Stimulated activated naive CD8-positive, alpha-beta T cell treated with anti-CD3 and anti-CD28 coated beads, Interleukin-15, Interleukin-2, amounts not matched to agents 100 U/mL and 50 U/mL, for 24 hours (primary cell): ENCODE results near the gene NIM1K.
"Not testable (repeated sequence)": the region's sequence is repeated elsewhere in the genome, so short reads cannot be mapped to it uniquely, and the experiment has no call there.

Experiments used
- ATAC-seq: fragments of 150-1000 bp; cut with Tn5 transposase; one replicate; pipeline ENCODE4 v1.10.0; 2021
- DNase-seq: peaks from one replicate; pipeline ENCODE4 v3.0.0; 2021

Gene NIM1K

DNA sequence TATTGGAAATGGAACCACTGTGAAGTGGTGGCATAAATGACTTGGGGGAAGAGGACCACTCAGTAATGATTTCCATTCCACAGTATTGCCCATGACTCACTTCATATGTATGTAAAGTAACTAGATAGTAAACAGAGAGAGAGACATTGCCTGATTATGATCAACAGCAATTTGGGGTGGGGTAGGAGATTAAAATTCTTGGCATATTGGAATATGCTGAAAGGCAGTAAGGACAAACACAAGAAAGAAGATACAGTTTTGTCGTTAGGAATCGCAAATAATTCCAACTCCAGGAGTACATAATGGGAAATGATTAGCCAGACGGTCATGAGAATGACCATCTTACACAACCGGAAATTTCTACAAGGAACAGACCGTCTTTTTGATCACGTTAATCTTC, 122.7 kb downstream of the NIM1K start:
- ATAC-seq (peak; percentile 5), DNase-seq (no peak)

GRCh38 chr5:43315263-43315662, 123.2 kb downstream of the NIM1K start:
- ATAC-seq (peak; percentile 15), DNase-seq (peak; percentile 34)

DNA sequence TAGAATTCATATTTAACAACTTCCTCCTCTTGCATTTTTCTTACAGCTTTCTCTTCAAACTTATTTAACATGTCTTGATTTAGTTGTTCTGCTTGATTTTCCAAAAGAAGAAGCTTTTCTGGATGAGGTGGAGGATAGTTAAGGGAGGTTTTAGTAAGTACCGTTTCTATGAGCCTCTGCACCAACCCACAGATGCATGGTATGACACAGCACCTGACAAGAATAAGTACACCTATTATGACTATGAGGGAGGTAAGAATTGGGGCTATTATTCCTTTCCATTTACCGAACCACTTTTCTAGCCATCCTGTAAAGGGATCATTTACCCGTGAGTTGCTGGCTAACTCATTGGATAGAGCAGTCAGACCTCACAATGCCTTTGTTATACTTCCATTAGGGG, 123.7 kb downstream of the NIM1K start:
- no peak for ATAC-seq
- DNase-seq: peak; percentile 24

DNA sequence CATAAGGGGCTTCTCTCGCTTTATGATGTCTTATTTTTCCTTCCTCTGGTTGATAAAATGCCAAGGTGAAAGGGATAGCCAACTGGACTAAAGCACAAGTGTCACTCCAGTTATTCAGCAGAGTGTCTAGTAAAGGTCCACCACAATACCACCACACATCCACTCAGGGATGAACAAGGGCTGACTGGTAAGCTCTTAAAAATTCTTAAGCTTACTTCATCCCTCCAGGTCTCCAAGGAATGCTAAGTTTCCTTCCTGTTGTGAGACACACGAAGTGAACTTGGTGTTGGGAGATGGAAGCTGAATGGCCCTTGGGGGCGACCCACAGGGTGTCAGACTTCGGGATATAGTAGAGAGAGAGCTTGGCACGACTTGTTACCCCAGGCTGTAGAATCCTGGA, 124.4 kb downstream of the NIM1K start:
- no peak for ATAC-seq
- DNase-seq: no peak

GRCh38 chr5:43320846-43321245, 128.8 kb downstream of the NIM1K start:
- no peak for DNase-seq
- no peak for ATAC-seq

GRCh38 chr5:43323488-43323887, 131.5 kb downstream of the NIM1K start:
- not testable (repeated sequence) for ATAC-seq, DNase-seq

GRCh38 chr5:43325624-43326023, 133.6 kb downstream of the NIM1K start:
- not testable (repeated sequence) for ATAC-seq, DNase-seq
